Measurements from ENCODE around the gene SH3BGRL2. TPM values are rescaled to one million over a fixed set of nuclear protein-coding genes. Genes with fewer than 3 reads are reported as not detected.

SH3BGRL2 gene
- total RNA-seq: 16.2 and 19.2 TPM in 2 replicates

GRCh38 chr6:79630883-79631692 lies at the start of gene SH3BGRL2:
Gene SH3BGRL2 (plus strand): TSS chr6:79631329. CDS start chr6:79631462, 133 bp downstream.
- DNase-seq (ENCODE audit: extremely low read depth, low read depth, low spot score): no peak

GRCh38 chr6:79584332-79584731 lies 46.8 kb upstream of the SH3BGRL2 start:
- no peak for DNase-seq (ENCODE audit: extremely low read depth, low read depth, low spot score)

GRCh38 chr6:79586548-79586947 lies 44.6 kb upstream of the SH3BGRL2 start:
- DNase-seq (ENCODE audit: extremely low read depth, low read depth, low spot score): no peak

GRCh38 chr6:79589701-79590100 lies 41.4 kb upstream of the SH3BGRL2 start:
- DNase-seq (ENCODE audit: extremely low read depth, low read depth, low spot score): no peak

- no peak for DNase-seq (ENCODE audit: extremely low read depth, low read depth, low spot score)
Measured at GRCh38 chr6:79597155-79597554, 34.0 kb upstream of the SH3BGRL2 start.

GRCh38 chr6:79598012-79598411 lies 33.1 kb upstream of the SH3BGRL2 start:
- DNase-seq (ENCODE audit: extremely low read depth, low read depth, low spot score): no peak

- DNase-seq (ENCODE audit: extremely low read depth, low read depth, low spot score): no peak
Measured at GRCh38 chr6:79599725-79600259, 31.3 kb upstream of the SH3BGRL2 start.

GRCh38 chr6:79600313-79600712 lies 30.8 kb upstream of the SH3BGRL2 start:
- DNase-seq (ENCODE audit: extremely low read depth, low read depth, low spot score): no peak

GRCh38 chr6:79600812-79601609 lies 30.1 kb upstream of the SH3BGRL2 start:
- no peak for DNase-seq (ENCODE audit: extremely low read depth, low read depth, low spot score)

- no peak for DNase-seq (ENCODE audit: extremely low read depth, low read depth, low spot score)
Measured at GRCh38 chr6:79602859-79603258, 28.3 kb upstream of the SH3BGRL2 start.

- DNase-seq (ENCODE audit: extremely low read depth, low read depth, low spot score): no peak
Measured at GRCh38 chr6:79604583-79605037, 26.5 kb upstream of the SH3BGRL2 start.

GRCh38 chr6:79605061-79605460 lies 26.1 kb upstream of the SH3BGRL2 start:
- no peak for DNase-seq (ENCODE audit: extremely low read depth, low read depth, low spot score)

- no peak for DNase-seq (ENCODE audit: extremely low read depth, low read depth, low spot score)
Measured at GRCh38 chr6:79605968-79606764, 25.0 kb upstream of the SH3BGRL2 start.

GRCh38 chr6:79607000-79607399 lies 24.1 kb upstream of the SH3BGRL2 start:
- DNase-seq (ENCODE audit: extremely low read depth, low read depth, low spot score): no peak

- no peak for DNase-seq (ENCODE audit: extremely low read depth, low read depth, low spot score)
Measured at GRCh38 chr6:79608334-79609224, 22.6 kb upstream of the SH3BGRL2 start.

GRCh38 chr6:79609225-79609595 lies 21.9 kb upstream of the SH3BGRL2 start:
- no peak for DNase-seq (ENCODE audit: extremely low read depth, low read depth, low spot score)

GRCh38 chr6:79610306-79611009 lies 20.7 kb upstream of the SH3BGRL2 start:
- no peak for DNase-seq (ENCODE audit: extremely low read depth, low read depth, low spot score)

GRCh38 chr6:79612457-79612856 lies 18.7 kb upstream of the SH3BGRL2 start:
- no peak for DNase-seq (ENCODE audit: extremely low read depth, low read depth, low spot score)

GRCh38 chr6:79612918-79613317 lies 18.2 kb upstream of the SH3BGRL2 start:
- DNase-seq (ENCODE audit: extremely low read depth, low read depth, low spot score): no peak
